Glomerular visceral epithelial cell (primary cell): Measurements from ENCODE around the gene SEPHS1.
A peak's percentile ranks its signal among the peaks of the same experiment; 100 is the strongest.
"Not testable (repeated sequence)": the region's sequence is repeated elsewhere in the genome, so short reads cannot be mapped to it uniquely, and the experiment has no call there.

Experiments
- DNase-seq: peaks from one replicate; pipeline ENCODE4 v3.0.0-alpha.2; 2016; ENCODE audit errors: extremely low spot score

Gene SEPHS1

GRCh38 chr10:13365243-13365642 is 17.1 kb upstream of the SEPHS1 start:
- no peak for DNase-seq

DNA sequence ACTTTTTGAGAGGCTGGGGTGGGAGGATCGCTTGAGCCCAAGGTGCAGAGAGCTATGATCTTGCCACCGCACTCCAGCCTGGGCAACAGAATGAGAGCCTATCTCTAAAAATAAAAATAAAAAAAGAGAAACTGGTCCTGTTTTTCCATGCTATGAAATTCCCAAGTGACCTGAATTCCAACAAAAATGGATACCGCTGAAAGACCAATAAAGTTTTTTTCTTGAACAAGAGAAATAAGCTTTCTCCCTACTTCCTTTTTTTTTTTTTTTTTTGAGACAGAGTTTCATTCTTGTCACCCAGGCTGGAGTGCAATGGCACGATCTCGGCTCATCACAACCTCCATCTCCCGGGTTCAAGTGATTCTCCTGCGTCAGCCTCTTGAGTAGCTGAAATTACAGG is 12.5 kb upstream of the SEPHS1 start:
- DNase-seq: no peak

GRCh38 chr10:13356392-13356791 is 8.3 kb upstream of the SEPHS1 start:
- DNase-seq: no peak

DNA sequence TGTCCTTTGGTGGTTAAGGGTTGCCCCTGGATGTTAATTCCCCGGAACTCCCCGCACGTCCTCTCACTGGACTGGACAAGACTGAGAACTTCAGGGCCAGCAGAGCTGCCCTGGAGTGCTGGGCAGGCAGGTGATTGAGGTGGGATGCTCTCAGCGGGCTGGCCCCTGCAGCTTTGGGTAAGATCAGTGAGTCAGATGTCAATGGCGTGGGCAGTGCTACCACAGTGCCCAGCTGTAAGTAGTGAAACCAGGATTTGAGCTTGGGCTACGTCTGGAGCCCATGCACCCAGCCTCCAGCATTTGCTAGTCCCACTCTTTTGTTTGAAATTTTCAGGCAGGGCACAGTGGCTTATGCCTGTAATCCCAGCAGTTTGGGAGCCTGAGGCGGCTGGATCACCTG is 6.7 kb upstream of the SEPHS1 start:
- DNase-seq: no peak

DNA sequence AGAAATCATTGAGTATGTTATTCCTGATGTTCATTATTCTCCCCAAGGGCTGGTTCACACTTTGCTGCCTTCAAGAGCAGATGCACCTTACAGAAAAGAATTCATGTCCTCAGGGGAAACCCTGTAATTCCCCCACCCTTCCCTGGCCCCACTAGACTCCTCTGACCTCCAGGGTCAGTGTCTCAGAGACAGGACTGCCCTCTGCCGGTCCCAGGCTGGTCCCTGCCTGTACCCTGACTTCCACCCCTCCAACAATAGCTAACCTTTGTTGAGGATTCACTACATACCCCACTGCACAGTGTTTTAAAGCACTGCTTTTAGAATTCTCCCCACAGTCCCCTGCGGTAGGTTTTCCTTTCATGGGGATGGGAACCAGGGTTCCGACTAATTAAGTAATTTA is 4.4 kb upstream of the SEPHS1 start:
- DNase-seq: no peak

DNA sequence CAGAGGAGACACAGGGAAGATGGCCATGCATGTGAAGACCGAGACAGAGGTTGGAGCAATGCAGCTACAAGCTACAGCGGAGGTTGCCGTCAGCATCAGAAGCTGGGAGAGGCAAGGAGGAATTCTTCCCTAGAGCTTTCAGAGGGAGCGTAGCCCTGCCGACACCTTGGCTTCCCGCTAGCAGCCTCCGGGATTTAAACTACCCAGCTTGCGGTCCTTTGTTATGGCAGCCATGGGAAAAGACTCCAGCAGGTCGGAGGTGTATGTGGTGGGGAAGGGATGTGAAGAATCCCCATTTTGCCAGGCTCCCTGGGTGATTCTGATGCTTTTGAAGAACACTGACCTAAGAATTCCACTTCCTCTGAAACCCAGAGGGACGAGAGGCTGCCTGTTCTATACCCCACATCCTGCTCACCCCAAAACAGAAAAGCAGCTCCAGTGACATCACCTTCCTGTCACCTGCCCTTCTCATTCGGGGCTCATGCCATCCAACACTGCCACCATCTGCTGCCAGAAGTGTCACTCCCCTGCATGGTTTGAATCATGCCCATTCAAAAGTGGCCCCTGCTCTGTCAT is 3.3 kb upstream of the SEPHS1 start:
- DNase-seq: no peak

DNA sequence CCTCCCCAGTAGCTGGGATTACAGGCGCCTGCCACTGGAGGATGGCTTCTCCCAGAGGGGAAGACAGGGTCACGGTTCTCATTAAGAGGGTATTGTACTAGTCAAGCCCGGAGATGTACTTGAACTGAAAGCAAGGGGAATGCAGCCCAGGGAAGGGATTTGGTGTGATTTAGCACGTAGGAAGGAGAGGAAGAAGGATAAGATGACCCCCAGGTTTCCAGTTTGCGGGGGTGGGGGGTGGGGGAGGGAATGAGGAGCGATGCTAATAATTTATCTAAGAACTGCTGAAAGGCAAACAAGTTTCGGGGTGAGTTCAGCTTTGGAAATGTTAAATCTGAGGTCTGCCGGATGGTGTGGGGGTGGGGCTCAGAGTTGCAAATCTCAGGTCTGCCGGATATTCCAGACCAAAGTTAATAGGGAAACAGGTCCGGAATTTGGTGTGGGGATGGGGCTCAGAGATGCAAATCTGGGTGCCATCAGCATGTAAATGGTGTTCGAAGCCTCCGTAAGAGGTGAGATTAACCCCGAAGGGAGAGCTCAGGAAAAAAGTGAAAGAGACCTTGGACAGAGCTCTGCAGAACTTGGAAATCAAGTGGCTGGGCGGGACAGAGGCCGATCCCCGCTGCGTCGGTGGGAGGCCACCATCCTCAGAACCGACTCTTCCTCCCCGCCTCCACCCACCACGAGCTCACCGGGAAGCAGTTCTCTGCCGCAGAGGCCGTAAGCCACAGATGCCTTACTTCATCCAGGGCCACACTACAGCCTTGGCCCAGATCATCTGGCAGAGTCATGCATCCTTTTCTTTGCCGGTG is 1.6 kb upstream of the SEPHS1 start:
- DNase-seq: peak; percentile 69

- DNase-seq: peak; percentile 80
Observed at GRCh38 chr10:13347500-13348156, 465 bp downstream of the SEPHS1 start.

GRCh38 chr10:13347043-13347499 is 1.0 kb downstream of the SEPHS1 start:
- peak; percentile 21 for DNase-seq

GRCh38 chr10:13346283-13347042 is 1.6 kb downstream of the SEPHS1 start:
- peak; percentile 28 for DNase-seq

GRCh38 chr10:13340626-13341376 is 7.3 kb downstream of the SEPHS1 start:
- DNase-seq: no peak

- DNase-seq: no peak
Observed at GRCh38 chr10:13340068-13340467, 8.0 kb downstream of the SEPHS1 start.

GRCh38 chr10:13338390-13339110 is 9.5 kb downstream of the SEPHS1 start:
- no peak for DNase-seq

- no peak for DNase-seq
Observed at GRCh38 chr10:13337827-13338196, 10.3 kb downstream of the SEPHS1 start.

GRCh38 chr10:13337128-13337826 is 10.8 kb downstream of the SEPHS1 start:
- DNase-seq: no peak

- DNase-seq: no peak
Observed at GRCh38 chr10:13335881-13336280, 12.2 kb downstream of the SEPHS1 start.

DNA sequence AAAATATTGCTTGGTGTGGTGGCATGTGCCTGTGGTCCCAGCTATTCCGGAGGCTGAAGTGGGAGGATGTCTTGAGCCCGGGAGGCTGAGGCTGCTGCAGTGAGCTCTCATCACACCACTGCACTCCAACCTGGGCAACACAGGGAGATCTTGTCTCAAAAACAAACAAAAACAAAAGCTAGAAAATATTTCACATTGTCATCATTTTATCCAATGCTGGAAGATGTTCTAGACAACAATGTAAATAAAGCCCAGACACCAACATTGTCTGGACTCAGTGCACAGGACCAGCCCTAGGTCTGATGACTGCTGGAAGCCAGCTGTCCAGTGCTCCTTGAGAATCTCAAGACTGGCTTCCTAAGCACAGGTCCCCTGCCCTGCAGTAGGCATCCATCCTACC is 13.5 kb downstream of the SEPHS1 start:
- no peak for DNase-seq

GRCh38 chr10:13331646-13332045 is 16.4 kb downstream of the SEPHS1 start:
- peak; percentile 70 for DNase-seq

DNA sequence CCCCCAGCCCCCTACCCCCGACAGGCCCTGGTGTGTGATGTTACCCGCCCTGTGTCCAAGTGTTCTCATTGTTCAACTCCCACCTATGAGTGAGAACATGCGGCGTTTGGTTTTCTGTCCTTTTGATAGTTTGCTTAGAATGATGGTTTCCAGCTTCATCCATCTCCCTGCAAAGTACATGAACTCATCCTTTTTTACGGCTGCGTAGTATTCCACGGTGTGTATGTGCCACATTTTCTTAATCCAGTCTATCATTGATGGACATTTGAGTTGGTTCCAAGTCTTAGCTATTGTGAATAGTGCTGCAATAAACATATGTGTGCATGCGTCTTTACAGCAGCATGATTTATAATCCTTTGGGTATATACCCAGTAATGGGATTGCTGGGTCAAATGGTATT is 17.1 kb downstream of the SEPHS1 start:
- DNase-seq: not testable (repeated sequence)

DNA sequence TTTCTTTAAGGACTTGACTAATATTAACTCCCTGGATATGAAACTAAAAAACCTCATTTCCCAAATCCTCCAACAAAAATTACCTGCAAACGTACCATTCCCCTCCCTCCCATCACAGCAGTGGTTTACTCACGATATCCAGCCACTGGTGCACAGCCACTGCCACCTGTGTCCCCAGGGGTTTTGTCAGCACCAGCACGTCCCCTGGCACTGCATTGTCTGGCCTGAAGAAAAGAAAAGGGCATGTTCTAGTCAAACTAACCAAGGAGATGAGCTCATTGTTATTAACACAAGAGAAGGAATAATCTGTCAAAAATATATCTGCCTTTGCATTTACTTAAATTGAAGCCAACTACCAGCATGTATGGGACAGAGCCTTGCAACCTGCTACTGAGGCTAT is 18.5 kb downstream of the SEPHS1 start:
- no peak for DNase-seq
